ENCODE results near the gene VAPB.

The VAPB gene

DNA sequence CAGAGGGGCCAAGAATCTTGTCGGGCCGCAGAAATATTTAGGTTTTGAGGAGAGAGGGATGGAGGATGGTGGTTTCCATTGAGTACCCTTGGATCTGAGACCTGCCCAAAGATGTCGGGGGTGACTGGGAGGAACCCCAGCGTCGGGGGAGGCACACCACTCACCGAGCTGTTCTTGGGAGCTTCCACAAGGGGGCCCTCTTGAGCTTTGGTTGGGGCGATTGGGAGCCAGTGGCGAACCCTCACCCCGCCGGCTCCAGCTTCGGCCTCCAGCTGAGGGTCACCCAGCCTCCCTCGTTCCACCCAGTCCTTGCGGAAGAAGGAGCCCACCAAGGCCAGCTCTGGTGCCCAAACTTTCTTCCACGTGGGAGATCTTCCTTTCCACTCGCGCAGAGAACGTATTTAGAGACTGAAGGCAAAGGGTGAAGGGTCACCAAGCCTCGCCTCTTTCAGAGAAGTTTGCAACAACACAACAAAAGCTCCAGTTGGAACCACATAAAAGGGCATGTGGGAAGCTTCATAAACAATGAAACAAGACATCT is 92.5 kb downstream of the VAPB start:
- peak; percentile 34 for DNase-seq (ENCODE audit: low read depth)

DNA sequence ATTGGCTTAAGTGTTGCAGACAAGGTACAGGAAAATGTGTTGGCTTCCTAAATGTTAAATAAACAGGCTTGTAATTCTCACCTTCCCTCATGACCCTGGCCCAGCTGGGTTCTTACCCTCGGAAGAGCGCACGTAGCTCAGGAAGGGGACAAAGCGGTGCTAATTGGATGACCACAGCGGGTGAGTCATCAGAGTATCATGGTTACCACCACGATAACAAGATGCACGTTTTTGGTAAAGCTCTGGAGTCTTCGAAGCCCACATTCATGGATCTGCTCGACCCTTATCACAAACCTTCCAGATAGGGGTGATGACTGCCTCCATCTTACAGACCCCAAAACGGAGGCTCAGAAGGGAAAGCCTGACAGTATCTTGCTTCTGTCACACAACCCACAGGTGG is 93.4 kb downstream of the VAPB start:
- DNase-seq (ENCODE audit: low read depth) = no peak

DNA sequence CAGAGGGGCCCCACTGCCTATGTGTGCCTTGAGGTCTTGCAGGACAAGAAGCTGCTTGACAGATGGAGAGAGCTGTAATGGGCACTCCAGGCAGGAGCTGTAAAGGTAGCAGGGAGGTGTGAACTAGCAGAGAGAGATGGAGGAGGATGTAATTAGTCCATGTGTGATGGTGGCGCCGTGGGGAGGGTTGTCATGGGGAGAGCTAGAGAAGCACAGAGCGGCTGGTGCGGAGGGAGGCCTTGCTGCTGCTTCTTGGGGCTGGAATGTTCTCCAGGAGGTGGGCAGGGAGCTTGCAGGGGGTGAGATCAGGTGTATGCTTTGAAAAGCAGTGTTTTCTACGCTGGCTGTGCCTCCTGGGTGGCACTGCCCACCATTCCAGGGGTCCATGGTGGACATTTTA is 94.0 kb downstream of the VAPB start:
- DNase-seq (ENCODE audit: low read depth) = no peak

GRCh38 chr20:58483470-58483869 is 94.4 kb downstream of the VAPB start:
- no peak for DNase-seq (ENCODE audit: low read depth)

DNA sequence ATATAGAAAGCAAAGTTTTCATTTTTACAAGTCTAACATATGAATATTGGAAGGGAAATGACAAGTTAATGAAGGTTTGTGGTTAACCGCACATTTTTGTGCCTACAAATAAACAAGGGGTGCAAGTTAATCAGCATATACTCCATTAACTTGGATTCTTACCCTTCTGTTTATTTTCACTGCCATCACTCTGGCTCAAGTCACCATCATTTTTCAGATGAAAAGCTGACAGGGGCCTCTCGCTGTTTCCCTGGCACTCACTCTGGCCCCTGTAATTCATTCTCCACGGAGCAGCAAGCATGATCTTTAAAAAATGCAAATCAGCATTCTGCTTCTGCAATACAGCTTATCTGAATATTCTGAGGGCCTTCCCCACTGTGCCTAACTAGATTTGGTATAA is 96.4 kb downstream of the VAPB start:
- no peak for DNase-seq (ENCODE audit: low read depth)

- DNase-seq (ENCODE audit: low read depth) = no peak
Measured at GRCh38 chr20:58486207-58486606, 97.2 kb downstream of the VAPB start.

DNA sequence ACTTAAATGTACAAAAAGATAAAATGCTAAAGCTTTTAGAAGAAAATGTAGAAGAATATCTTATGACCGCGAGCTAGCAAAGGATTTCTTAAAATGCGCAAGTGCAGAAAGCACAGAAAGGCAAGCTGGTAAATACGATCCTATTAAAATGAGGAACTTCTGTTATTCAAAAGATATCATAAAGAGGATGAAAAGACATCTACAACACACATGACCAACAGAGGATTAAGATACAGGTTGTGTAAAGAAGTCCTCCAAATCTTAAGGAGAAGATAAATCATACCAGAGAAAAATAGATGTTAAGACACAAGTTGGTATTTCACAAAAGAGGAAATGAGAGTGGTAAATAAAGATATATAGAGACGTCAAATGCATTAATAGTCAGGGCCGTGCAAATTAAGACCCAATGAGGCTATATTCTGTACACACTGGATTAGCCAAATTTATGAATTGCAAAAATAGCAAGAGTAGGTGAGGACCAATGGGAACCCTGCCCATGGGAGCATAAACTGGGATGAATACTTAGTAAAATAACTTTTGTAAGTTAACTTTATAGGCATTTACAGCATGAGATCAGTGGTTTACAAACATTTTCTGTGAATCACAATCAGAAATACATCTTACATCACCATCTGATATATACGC is 103.2 kb downstream of the VAPB start:
- no peak for DNase-seq (ENCODE audit: low read depth)

DNA sequence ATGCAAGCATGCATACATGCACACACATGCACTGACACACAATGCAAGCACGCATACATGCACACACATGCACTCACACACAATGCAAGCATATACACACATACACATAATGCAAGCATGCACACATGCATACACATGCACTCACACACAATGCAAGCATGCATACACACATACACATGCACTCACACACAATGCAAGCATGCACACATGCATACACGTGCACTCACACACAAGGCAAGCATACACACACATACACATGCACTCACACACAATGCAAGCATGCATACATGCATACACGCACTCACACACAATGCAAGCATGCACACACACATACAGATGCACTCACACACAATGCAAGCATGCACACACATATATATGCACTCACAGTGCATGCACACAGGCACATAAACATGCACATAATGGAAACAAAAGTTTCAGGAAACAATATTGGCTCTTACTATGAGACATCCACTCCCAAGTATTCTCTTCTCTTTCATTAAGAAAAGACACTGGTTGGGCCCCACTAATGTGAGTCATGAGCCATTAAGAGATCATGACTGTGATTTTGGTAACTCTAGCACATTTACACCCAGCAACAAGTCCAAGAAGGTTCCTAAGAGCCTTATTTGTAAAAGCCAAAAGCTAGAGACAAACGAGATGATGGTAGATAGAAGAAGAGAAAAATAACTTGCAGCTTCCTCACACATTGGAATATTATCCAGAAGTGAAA is 103.9 kb downstream of the VAPB start:
- DNase-seq (ENCODE audit: low read depth) = no peak

DNA sequence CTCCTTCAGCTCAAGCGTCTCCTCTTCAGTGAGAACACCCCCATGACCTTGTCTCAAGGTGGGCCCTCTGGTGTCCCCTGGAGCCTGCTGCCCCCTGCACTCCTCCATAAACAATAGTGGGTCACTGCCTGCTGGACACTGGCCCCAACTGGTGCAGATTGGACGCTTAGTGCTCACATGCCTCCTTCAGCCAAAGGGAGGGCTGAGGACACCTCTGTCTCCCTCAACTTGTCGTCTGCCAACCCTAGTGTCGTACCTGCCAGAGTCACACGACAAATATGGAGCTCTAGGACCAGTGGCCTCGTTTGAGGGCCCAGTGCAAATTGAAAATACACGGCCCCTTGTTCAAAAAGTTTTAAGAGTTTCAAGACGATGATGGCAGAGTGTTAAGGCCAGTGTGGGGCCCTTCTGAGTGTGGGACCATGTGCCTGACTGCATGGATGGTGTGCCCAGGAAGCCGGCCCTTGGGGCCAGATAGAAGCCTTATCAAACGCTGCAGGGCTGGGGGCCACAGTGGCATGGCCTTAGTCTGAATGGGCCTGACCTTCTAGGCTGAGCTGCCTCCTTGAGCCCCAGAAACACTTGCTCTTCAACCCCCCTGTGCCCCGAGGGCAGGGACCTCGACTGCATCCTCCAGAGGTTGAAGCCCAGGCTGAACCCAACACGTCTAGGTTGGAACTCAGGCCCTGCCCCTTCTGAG is 106.0 kb downstream of the VAPB start:
- DNase-seq (ENCODE audit: low read depth) = no peak

GRCh38 chr20:58495623-58496428 is 106.8 kb downstream of the VAPB start:
- DNase-seq (ENCODE audit: low read depth) = no peak

DNA sequence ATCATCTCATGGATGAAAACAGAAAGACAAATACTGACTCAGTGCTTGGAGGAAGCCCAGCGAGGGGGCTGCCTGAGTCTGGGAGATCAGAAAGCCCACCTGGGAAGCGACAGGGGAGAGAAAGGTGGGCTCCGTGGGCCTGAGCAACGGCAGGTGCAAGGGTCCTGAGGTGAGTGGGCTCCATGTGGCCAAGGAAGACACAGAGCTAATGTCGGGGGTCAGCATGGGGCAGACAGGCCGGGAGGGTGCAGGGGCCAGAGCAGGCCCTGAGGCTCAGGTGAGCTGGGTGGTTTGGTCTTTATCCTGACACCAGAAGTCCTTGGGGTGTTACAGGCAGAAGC is 107.4 kb downstream of the VAPB start:
- no peak for DNase-seq (ENCODE audit: low read depth)

DNA sequence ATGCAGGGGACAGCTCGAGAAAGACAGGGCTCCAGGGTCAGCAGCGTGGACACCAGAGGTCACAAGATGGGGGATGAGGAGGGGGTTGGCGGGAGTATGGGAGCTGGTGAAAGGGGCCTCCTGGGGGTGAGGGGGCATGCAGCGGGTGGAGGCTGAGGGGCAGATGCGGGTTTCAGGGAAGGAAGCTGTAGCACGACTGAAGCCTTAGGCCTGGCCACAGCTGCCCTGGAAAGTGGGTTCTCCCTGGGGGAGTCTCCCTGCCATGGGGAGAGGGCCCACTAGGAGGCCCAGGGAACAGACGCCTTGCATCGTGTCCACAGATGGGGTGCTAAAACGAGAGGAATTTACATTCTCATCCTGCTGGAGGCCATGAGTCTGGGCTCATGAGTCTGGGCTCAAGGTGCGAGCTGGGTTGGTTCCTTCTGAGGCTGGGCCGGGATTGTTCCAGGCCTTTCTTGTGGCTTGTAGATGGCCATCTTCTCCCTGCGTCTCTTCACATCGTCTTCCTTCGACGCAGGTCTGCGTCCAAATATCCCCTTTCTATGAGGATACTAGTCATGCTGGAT is 108.1 kb downstream of the VAPB start:
- no peak for DNase-seq (ENCODE audit: low read depth)

GRCh38 chr20:58497724-58498469 is 108.9 kb downstream of the VAPB start:
- no peak for DNase-seq (ENCODE audit: low read depth)

GRCh38 chr20:58498470-58499068 is 109.5 kb downstream of the VAPB start:
- no peak for DNase-seq (ENCODE audit: low read depth)

GRCh38 chr20:58500256-58500655 is 111.2 kb downstream of the VAPB start:
- no peak for DNase-seq (ENCODE audit: low read depth)

All from stimulated activated CD8-positive, alpha-beta memory T cell treated with anti-CD3 and anti-CD28 coated beads, Interleukin-15, amount 100 ng/mL, for 1 hour (primary cell).